NB4 (cell line): ENCODE data around the gene OR1J2.
"Not testable (repeated sequence)": the region's sequence is repeated elsewhere in the genome, so short reads cannot be mapped to it uniquely, and the experiment has no call there.

Experiments
- DNase-seq: peaks from one replicate; pipeline ENCODE4 v3.0.0; 2010; ENCODE audit warnings: low read depth
- H3K4me3 ChIP-seq: one replicate; pipeline ENCODE4 v1.5.1; 2011; ENCODE audit warnings: mild to moderate bottlenecking, low read depth, low read length, moderate library complexity
- MAX ChIP-seq: IDR thresholded peaks from 2 replicates; pipeline ENCODE4 v1.6.1; 2011; ENCODE audit warnings: low read depth, low read length
- MYC ChIP-seq: IDR thresholded peaks from 2 replicates; pipeline ENCODE4 v1.6.1; 2011; ENCODE audit warnings: low read depth, low read length
- POLR2A ChIP-seq: IDR thresholded peaks from 2 replicates; pipeline ENCODE4 v1.6.1; 2011; ENCODE audit warnings: mild to moderate bottlenecking; ENCODE audit not compliant: insufficient read length; ENCODE audit errors: extremely low read depth
- TF ChIP-seq, protein P1 (sequence below): IDR thresholded peaks from one replicate; pipeline ENCODE4 v1.5.1; 2012; ENCODE audit warnings: low read depth, low read length

OR1J2 gene

DNA sequence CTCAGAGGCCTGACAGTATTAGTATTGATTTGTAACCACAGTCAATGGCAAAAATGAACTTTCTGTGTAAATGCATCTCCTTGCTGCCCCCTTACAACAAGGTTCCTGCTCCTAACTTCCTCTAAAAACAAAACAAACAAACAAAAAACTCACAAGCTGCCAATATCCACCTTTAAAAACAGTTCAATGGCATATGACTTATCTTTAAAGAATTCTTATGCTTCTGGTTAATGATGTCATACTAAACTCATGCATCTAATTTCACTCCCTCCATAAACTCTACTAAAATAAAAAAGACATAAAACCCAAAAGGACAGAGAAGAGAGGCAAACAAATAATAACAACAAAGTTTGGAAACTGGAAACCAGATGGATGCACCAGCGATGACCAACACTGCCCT lies 25.5 kb downstream of the OR1J2 start:
- H3K4me3 ChIP-seq, result no peak overlapping the region
- DNase-seq, result no peak
- TF ChIP-seq, protein P1, sequence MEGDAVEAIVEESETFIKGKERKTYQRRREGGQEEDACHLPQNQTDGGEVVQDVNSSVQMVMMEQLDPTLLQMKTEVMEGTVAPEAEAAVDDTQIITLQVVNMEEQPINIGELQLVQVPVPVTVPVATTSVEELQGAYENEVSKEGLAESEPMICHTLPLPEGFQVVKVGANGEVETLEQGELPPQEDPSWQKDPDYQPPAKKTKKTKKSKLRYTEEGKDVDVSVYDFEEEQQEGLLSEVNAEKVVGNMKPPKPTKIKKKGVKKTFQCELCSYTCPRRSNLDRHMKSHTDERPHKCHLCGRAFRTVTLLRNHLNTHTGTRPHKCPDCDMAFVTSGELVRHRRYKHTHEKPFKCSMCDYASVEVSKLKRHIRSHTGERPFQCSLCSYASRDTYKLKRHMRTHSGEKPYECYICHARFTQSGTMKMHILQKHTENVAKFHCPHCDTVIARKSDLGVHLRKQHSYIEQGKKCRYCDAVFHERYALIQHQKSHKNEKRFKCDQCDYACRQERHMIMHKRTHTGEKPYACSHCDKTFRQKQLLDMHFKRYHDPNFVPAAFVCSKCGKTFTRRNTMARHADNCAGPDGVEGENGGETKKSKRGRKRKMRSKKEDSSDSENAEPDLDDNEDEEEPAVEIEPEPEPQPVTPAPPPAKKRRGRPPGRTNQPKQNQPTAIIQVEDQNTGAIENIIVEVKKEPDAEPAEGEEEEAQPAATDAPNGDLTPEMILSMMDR, result no peak
- TF ChIP-seq POLR2A (no peak), MAX (no peak), MYC (no peak)

DNA sequence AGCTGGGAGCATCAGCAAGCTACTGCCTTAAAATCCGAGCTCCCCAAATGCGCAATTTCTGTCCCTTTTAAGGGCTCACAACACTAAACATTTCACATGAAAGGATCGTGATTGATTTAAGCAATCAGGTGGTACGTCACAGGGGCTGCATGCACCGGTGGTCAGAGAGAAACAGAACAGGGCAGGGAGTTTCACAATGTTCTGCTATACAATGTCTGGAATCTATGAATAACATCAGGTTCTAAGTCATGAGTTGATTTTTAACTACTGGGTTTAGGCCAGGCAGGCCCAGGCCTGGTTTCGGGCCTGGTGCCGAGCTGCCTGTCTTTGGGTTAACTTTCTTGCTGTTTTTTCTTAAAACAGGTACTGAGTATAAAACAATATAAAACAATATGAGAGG lies 26.5 kb downstream of the OR1J2 start:
- not testable (repeated sequence) for H3K4me3 ChIP-seq, DNase-seq

DNA sequence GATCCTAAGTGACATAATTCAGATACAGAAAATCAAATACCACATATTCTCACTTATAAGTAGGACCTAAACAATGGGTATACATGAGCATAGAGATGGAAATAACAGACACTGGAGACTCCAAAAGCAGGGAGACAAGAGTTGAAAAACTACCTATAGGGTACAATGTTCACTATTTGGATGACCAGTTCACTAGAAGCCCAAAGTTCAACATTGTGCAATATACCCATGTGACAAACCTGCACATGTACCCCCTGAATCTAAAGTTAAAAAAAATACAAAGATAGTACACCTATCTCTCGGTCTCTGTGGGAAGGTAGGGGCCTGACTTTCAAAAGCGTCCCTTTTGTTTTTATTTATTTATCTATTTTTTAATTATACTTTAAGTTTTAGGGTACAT lies 28.2 kb downstream of the OR1J2 start:
- TF ChIP-seq MAX (no peak), MYC (no peak), POLR2A (no peak)
- TF ChIP-seq, protein P1, result no peak

GRCh38 chr9:122546196-122546595 lies 35.6 kb downstream of the OR1J2 start:
- TF ChIP-seq, protein P1, result no peak
- TF ChIP-seq MAX (no peak), POLR2A (no peak), MYC (no peak)
- DNase-seq, result no peak
- H3K4me3 ChIP-seq, result no peak overlapping the region

More for the DNA sequence above, 28.2 kb downstream of the OR1J2 start:
- H3K4me3 ChIP-seq, result no peak overlapping the region
- DNase-seq, result no peak

DNA sequence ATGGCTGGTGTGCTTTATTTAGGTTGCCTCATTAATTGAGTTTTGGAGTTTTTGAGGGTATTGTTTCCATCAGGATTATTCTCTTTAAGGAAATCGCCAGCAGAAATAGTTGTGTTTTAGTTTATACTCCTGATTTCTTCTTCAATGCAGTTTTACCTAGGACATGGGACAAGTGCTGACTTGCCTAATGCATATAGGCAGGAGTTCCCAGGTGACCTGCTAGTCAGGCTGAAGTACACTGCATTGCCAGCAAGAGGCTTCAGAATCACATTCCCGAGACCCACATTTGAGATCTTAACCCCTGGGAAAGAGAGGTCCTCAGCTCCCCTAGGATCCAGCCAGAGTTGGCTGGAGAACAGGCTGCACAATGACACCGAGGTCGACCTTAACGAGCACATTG lies 40.8 kb downstream of the OR1J2 start:
- H3K4me3 ChIP-seq, result no peak overlapping the region
- TF ChIP-seq, protein P1, result no peak
- TF ChIP-seq MAX, result no peak
- DNase-seq, result no peak

DNA sequence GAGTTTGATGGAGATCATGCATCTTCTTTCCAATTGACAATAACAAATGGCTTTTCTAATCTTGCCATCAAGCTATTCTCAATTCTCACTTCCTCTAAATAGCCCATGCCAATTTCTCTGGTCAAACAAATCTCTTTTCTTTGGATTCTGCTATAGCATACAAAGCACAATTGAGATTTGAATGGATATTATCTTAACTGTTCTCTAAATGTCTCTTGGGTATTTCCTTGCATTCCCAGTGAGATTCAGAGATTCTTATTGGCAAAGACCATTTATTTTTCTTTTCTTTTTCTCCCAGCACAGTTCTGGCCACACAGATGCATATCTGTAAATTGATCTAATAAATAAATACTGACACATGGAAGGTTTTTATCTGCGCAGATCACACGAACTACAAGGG lies 42.2 kb downstream of the OR1J2 start, which contains the start of gene OR1N2:
TSS of gene OR1N2 (plus strand) at position 301 of the 400 bp plus-strand sequence. CDS start 100 bp downstream, outside the sequence.
- H3K4me3 ChIP-seq, result no peak within 1 kb of the TSS
- no peak for DNase-seq
- TF ChIP-seq MAX (no peak), POLR2A (no peak), MYC (no peak)
- TF ChIP-seq, protein P1, result no peak
